Peyer's patch (tissue), 4 donors: ENCODE measurements around the gene SUV39H1.

Experiments used
- POLR2A ChIP-seq, 2 donors: fragments of 450-650 bp; IDR thresholded peaks; one replicate each; pipeline ENCODE4 v1.5.1; 2017; ENCODE audit warnings: antibody characterized with exemption in 2 of 2, mild to moderate bottlenecking in 2 of 2, moderate library complexity in 2 of 2
- TF ChIP-seq, protein P1 (sequence below), 6 experiments: fragments of 450-650 bp in 4 of 6; fragments of 200-600 bp in 2 of 6; sonication (generic) in 1 of 6; IDR thresholded peaks; one replicate each; pipeline ENCODE4 v1.5.1; 2017 to 2019; ENCODE audit warnings: antibody characterized with exemption in 6 of 6, mild to moderate bottlenecking in 3 of 6, moderate library complexity in 1 of 6

DNA sequence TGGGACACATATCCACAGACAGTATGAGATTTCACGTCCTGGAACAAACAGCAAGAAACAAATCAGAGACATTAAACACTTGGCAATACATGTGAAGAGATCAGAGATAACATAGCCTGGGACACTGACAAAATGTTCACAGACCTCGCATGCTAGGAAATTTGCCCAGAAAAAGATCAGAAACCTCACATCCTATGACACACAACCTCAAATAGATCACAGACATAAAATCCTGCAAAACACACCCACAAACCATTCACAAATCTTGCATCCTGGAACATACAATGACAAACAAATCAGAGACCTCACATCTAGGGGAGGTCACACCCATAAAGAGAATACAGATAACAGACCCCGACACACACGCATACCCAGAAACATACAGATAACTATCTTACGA, 18.0 kb downstream of the SUV39H1 start:
- no peak for TF ChIP-seq POLR2A (IDR thresholded peaks at IDR 0.05)
- TF ChIP-seq, protein P1, sequence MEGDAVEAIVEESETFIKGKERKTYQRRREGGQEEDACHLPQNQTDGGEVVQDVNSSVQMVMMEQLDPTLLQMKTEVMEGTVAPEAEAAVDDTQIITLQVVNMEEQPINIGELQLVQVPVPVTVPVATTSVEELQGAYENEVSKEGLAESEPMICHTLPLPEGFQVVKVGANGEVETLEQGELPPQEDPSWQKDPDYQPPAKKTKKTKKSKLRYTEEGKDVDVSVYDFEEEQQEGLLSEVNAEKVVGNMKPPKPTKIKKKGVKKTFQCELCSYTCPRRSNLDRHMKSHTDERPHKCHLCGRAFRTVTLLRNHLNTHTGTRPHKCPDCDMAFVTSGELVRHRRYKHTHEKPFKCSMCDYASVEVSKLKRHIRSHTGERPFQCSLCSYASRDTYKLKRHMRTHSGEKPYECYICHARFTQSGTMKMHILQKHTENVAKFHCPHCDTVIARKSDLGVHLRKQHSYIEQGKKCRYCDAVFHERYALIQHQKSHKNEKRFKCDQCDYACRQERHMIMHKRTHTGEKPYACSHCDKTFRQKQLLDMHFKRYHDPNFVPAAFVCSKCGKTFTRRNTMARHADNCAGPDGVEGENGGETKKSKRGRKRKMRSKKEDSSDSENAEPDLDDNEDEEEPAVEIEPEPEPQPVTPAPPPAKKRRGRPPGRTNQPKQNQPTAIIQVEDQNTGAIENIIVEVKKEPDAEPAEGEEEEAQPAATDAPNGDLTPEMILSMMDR (IDR thresholded peaks at IDR 0.05), result no peak
